Stomach (tissue), 9 donors: ENCODE results near the gene RREB1. TPM values are rescaled to one million over a fixed set of nuclear protein-coding genes. Genes with fewer than 3 reads are reported as not detected.
A peak's percentile ranks its signal among the peaks of the same experiment; 100 is the strongest.

Experiments
- DNase-seq, 2 donors: peaks; one replicate each; pipeline versions ENCODE4 v3.0.0 to v3.0.0-alpha.2; 2013 to 2019
- H3K27ac ChIP-seq, 5 donors: fragments of 200-600 bp in 4 of 5; sonication (generic) in 4 of 5; one replicate each; pipeline ENCODE4 v1.5.1; 2013 to 2019; ENCODE audit warnings: mild to moderate bottlenecking in 1 of 5, moderate library complexity in 1 of 5
- H3K27me3 ChIP-seq, 3 donors: fragments of 200-600 bp; sonication (generic); one replicate each; pipeline ENCODE4 v1.5.1; 2017 to 2019; ENCODE audit warnings: mixed run types in 1 of 3
- H3K36me3 ChIP-seq, 4 donors: fragments of 200-600 bp; sonication (generic); 1 replicate in 3 of 4; 2 replicates in 1 of 4; pipeline ENCODE4 v1.5.1; 2016 to 2019
- H3K4me1 ChIP-seq, 4 donors: fragments of 200-600 bp; sonication (generic); one replicate each; pipeline ENCODE4 v1.5.1; 2016 to 2019
- H3K4me3 ChIP-seq, 4 donors: fragments of 200-600 bp; sonication (generic) in 3 of 4; one replicate each; pipeline ENCODE4 v1.5.1; 2016 to 2019; ENCODE audit warnings: mild to moderate bottlenecking in 1 of 4
- H3K9me3 ChIP-seq, 4 donors: fragments of 200-600 bp; sonication (generic); one replicate each; pipeline ENCODE4 v1.5.1; 2016 to 2019
- CTCF ChIP-seq, 7 experiments: fragments of 450-650 bp in 4 of 7; fragments of 200-600 bp in 3 of 7; sonication (generic) in 3 of 7; IDR thresholded peaks; one replicate each; pipeline ENCODE4 v1.5.1; 2016 to 2019; ENCODE audit warnings: antibody characterized with exemption in 7 of 7, control low read depth in 2 of 7, mild to moderate bottlenecking in 1 of 7
- EP300 ChIP-seq: sonication (generic); formaldehyde crosslinking; IDR thresholded peaks from one replicate; pipeline ENCODE4 v1.6.1; 2017; ENCODE audit warnings: antibody characterized with exemption
- POLR2A ChIP-seq, 4 donors: fragments of 450-650 bp; IDR thresholded peaks; one replicate each; pipeline ENCODE4 v1.6.1; 2016; ENCODE audit warnings: antibody characterized with exemption in 4 of 4, control low read depth in 2 of 4, mild to moderate bottlenecking in 1 of 4, moderate library complexity in 1 of 4
- POLR2AphosphoS5 ChIP-seq, 3 donors: sonication (generic); formaldehyde crosslinking; IDR thresholded peaks; one replicate each; pipeline ENCODE4 v1.6.1; 2016; ENCODE audit warnings: antibody characterized with exemption in 3 of 3
- WGBS, 5 donors: extraction: QIAGEN DNeasy Blood & Tissue Kit in 3 of 5; methylation state at CpG; one replicate each; pipeline versions ENCODE4 v1.1.5 to v1.1.7; 2013 to 2018; 5-methylcytosine and 5-hydroxymethylcytosine counted together
- intact Hi-C: fragments of 100-400 bp; cut with DNase I; formaldehyde crosslinking; loops from one replicate; pipeline ENCODE4 v1.15.1; 2023; ENCODE audit warnings: low total_unique reads
- polyA plus RNA-seq, 3 donors: library from polyadenylated mRNA; stranded (reverse); fragments of 200-250 nt; gene quantifications; one replicate each; pipeline ENCODE4 v1.2.3, GENCODE V29; 2013
- total RNA-seq, 5 donors: library from RNA; depleted of rRNA; stranded (reverse); fragments of >200 nt; gene quantifications; one replicate each; pipeline versions ENCODE4 v1.1.0 to v1.2.3, GENCODE V29; 2014 to 2016
- donor health status: healthy with polysubstance abuse.
- donor health status: Bipolar disorder and iron deficiency.
- donor health status: healthy.

Gene RREB1
- total and polyA plus RNA-seq, 8 donors: 4.0 to 125 (median 45.3) TPM

GRCh38 chr6:7218406-7218988 lies 110.7 kb downstream of the RREB1 start:
- no peaks in the 10 kb centered on the region for H3K9me3 ChIP-seq
- no peak for DNase-seq
- peak overlapping the region in 1 of 5 donors; percentile 53 for H3K27ac ChIP-seq
- H3K4me3 ChIP-seq: no peak overlapping the region
- no peak for TF ChIP-seq POLR2A (IDR thresholded peaks at IDR 0.05)
- no peak for TF ChIP-seq CTCF (IDR thresholded peaks at IDR 0.05)
- TF ChIP-seq POLR2AphosphoS5 (IDR thresholded peaks at IDR 0.05): no peak
- TF ChIP-seq EP300: no peak
- 72 to 90% (median 86%) methylated on average over 2 of the region's 2 CpGs for WGBS, 5 donors
- intact Hi-C loops: no loop called here
- H3K4me1 ChIP-seq: peaks cover 15 to 41% (median 29%) of the 10 kb centered on the region in 4 donors
- peaks cover 22 to 65% (median 60%) of the 10 kb centered on the region in 4 donors for H3K36me3 ChIP-seq
- no peaks in the 10 kb centered on the region for H3K27me3 ChIP-seq

- 45 to 57% (median 52%) methylated on average over 4 to 6 of the region's 6 CpGs for WGBS, 5 donors
- intact Hi-C loops: no loop called here
- no peak overlapping the region for H3K4me3 ChIP-seq
- H3K36me3 ChIP-seq: peaks cover 15 to 65% (median 54%) of the 10 kb centered on the region in 4 donors
- peaks cover 15 to 41% (median 29%) of the 10 kb centered on the region in 4 donors for H3K4me1 ChIP-seq
- H3K27me3 ChIP-seq: no peaks in the 10 kb centered on the region
- TF ChIP-seq POLR2AphosphoS5 (IDR thresholded peaks at IDR 0.05) (peak in 1 of 3 donors; percentile 13), EP300 (no peak)
- H3K27ac ChIP-seq: peak overlapping the region; percentile 0 to 63 (median 35)
- DNase-seq: peak; percentile 47 to 65
- no peaks in the 10 kb centered on the region for H3K9me3 ChIP-seq
Measured at GRCh38 chr6:7219310-7219709, 111.5 kb downstream of the RREB1 start.

- Histone ChIP-seq H3K4me3 (no peak overlapping the region), H3K27ac (peak overlapping the region in 3 of 5 donors; percentile 3 to 5 (median 4)), H3K9me3 (no peaks in the 10 kb centered on the region), H3K4me1 (peaks cover 15 to 39% (median 26%) of the 10 kb centered on the region in 4 donors), H3K36me3 (peaks cover 21 to 65% (median 54%) of the 10 kb centered on the region in 4 donors), H3K27me3 (no peaks in the 10 kb centered on the region)
- DNase-seq: no peak
- TF ChIP-seq CTCF (IDR thresholded peaks at IDR 0.05) (no peak), EP300 (no peak), POLR2A (IDR thresholded peaks at IDR 0.05) (no peak), POLR2AphosphoS5 (IDR thresholded peaks at IDR 0.05) (no peak)
- intact Hi-C loops: no loop called here
- 70 to 86% (median 80%) methylated on average over 5 of the region's 5 CpGs for WGBS, 5 donors
Measured at GRCh38 chr6:7222197-7222596, 114.4 kb downstream of the RREB1 start.

GRCh38 chr6:7224731-7225130 lies 117.0 kb downstream of the RREB1 start:
- TF ChIP-seq CTCF (IDR thresholded peaks at IDR 0.05): no peak
- TF ChIP-seq POLR2A (IDR thresholded peaks at IDR 0.05): no peak
- TF ChIP-seq EP300: no peak
- no peak for TF ChIP-seq POLR2AphosphoS5 (IDR thresholded peaks at IDR 0.05)
- no peak for DNase-seq
- WGBS, 5 donors: 56 to 74% (median 67%) methylated on average over 9 of the region's 9 CpGs
- H3K4me3 ChIP-seq: no peak overlapping the region
- intact Hi-C loops: no loop called here
- H3K4me1 ChIP-seq: peaks cover 10 to 21% (median 11%) of the 10 kb centered on the region in 4 donors
- no peaks in the 10 kb centered on the region for H3K9me3 ChIP-seq
- peaks cover 44 to 81% (median 73%) of the 10 kb centered on the region in 4 donors for H3K36me3 ChIP-seq
- no peaks in the 10 kb centered on the region for H3K27me3 ChIP-seq
- H3K27ac ChIP-seq: peak overlapping the region in 3 of 5 donors; percentile 3 to 43 (median 28)
